GM18858 (cell line): ENCODE measurements around the gene SERP2.

Experiments
- ATAC-seq: cut with Tn5 transposase; IDR thresholded peaks from one replicate; pipeline ENCODE4 v1.9.1; 2021; ENCODE audit not compliant: unreplicated experiment

The SERP2 gene

GRCh38 chr13:44409595-44409994 lies 36.0 kb downstream of the SERP2 start:
- ATAC-seq = no peak

- no peak for ATAC-seq
Measured at GRCh38 chr13:44410328-44410859, 36.8 kb downstream of the SERP2 start.

GRCh38 chr13:44411841-44412240 lies 38.2 kb downstream of the SERP2 start:
- ATAC-seq = no peak

- ATAC-seq = no peak
Measured at GRCh38 chr13:44412346-44412935, 38.8 kb downstream of the SERP2 start.

GRCh38 chr13:44413095-44413494 lies 39.5 kb downstream of the SERP2 start:
- ATAC-seq = no peak

DNA sequence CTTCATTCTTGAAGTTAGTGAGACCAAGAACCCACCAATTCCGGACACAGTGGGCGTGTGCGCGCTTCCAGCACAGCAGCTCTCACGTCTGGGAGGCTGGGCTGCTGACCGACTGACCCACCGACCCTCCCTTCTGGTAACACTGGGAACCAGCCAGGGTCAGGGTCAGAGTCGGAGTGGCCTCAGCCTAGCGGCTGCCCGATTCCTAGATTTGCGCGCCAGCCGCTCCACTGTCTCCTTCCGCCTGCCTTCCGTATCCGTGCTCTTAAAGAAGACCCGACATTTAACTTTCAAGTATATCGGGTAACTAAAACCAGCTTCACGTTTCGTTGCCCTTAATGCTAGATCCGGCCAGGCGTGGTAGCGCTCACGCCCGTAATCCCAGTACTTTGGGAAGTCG lies 41.1 kb downstream of the SERP2 start:
- ATAC-seq = no peak

DNA sequence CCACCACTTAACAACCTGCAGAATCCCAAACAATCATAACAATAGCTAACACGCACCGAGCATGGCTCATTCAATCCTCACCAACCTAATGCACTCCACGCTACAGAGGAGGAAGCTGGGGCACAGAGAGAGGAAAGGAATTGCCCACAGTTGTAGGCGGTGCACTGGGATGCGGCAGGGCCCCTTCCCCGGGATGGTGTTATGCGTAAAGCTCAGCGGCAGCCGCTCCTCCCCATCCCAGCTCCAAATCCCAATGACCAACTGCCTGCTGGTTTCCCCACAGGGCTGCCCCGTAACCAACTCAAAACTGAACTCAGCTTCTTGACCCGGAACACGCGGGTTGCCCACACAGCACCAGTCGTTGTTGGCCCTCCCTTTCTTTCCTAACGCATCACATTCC lies 42.2 kb downstream of the SERP2 start:
- ATAC-seq = no peak

DNA sequence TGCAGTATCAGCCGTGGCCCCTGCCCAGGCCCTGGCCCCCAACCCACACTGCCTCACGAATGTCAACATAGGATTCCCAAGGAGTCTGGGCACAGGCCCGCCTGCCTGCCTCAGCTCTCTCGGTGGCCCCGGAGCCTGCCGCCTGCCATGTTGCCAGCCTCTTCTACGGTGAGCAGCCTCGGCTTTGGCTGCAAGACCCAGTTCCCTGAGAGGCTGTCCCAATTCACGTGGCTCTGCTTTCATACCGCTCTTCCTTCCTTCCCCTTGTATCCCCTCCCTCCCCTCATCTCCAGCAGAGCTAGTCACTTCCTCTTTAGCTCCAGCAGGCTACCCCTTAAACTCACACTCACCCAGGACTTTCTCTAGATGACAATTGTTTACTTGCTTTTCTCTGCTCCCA lies 42.7 kb downstream of the SERP2 start:
- no peak for ATAC-seq

GRCh38 chr13:44416744-44417143 lies 43.1 kb downstream of the SERP2 start:
- no peak for ATAC-seq

GRCh38 chr13:44417446-44417845 lies 43.8 kb downstream of the SERP2 start:
- no peak for ATAC-seq

DNA sequence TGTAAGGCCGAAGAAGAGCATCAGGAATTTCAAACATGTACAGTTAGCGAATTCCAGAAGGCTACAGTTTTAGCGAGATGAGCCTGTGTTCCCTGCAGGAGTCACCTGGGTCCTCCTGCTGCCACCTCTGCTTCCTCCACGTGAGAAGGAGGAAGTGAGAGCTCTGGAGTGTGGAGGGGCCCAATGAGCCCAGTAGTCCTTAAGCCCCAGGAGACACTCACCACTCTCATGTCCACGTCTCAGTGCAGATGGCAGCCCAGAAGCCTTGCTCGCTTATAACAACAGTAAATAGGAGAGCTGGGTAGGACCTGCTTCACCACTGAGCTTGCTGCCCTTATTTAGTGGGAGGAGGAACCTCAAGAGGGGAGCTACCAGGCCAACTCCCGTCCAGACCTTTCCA lies 44.3 kb downstream of the SERP2 start:
- ATAC-seq = no peak

- ATAC-seq = no peak
Measured at GRCh38 chr13:44420376-44421220, 47.0 kb downstream of the SERP2 start.

- ATAC-seq = no peak
Measured at GRCh38 chr13:44421853-44422525, 48.4 kb downstream of the SERP2 start.

DNA sequence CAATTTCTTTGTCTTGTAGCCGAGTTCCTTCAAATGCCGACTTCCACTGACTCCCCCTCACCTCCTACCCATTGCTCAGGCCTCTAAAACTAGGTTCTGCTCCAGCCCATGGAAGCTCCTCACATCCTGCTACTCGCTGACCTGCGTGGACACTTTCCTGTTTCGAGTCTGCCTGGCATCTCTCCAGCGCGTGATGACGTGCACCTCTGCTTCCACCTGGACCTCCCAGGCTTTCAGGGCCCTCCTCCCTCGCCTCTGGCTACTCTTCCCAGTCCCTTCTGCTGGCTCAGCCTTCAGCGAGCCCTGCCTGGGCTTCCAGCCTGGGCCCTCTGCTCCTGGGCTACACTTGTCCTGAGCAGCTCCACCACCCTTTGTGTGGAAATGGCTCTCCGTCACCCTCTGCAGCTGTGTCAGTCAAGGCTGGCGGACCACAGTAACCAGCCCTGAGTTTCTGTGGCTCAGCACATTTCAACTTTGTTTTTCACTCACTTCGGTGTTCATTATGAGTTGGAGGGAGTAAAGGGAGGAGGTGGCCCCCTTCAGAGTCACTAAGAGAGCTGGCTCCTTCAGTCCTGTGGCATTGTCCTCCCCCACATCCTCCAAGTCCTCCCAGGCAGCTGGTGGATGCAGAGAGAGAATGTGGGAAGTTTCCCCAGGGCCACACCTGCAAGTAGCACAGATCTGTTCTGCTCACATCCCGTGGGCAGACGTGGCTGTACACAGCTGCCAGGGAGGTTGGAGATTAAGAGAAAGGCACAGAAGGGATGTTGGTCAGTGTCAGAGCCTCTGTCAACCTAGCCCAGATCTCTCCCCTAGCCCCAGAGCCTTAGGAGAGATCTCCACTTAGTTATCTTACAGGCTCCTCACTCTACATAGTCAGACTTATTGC lies 49.4 kb downstream of the SERP2 start:
- ATAC-seq = no peak

DNA sequence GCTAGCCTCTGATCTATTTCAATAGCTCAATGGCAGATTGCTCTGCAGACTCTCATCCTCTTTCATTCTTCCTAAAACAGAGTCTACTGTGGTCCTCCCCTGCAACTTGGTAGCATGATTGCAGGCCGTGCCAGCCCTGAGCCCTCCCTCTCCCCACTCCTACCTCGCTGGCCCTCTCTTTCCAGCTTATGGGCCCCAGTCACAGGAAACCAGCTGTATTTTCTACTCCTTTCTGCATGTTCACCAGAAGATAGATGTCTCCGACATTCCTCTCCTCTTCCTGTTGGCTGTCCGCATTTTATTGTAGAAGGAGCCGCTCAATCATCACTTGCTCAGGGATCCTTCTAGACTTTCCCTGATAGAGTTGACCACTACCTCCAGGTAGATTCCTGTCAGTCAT lies 50.2 kb downstream of the SERP2 start:
- ATAC-seq = no peak

GRCh38 chr13:44425041-44425814 lies 51.6 kb downstream of the SERP2 start:
- no peak for ATAC-seq

DNA sequence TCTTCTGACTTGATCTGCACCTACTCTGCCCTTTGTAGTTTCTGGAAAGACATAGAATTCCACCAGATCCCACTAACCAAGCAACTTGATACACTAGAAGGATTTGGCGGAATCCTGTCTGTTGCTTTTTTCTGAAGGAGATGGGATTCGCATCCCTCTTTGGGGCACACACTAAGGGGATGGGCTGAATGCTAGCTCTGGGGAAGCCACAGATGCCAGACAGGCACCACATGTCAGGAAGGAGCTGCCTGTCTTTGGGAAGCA lies 52.1 kb downstream of the SERP2 start:
- ATAC-seq = no peak

GRCh38 chr13:44426461-44426860 lies 52.8 kb downstream of the SERP2 start:
- no peak for ATAC-seq

DNA sequence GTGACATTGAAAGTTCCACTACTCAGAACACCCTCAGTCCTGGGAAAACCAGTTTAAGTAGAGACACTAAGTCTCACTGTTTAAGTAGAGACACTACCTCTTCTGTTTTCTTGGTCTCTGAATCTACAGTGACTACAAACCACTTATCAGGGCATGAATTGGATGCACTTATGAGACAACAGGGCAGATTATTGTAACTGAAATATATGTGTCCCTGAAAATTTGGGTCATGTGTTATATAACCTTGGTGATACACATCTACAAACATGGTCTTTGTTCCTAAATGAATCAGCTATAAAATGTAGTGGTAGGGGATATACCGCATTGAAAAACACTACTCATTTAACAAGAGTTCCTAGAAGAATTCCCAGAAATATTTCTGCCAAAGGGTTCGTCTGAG lies 55.7 kb downstream of the SERP2 start:
- ATAC-seq = no peak

DNA sequence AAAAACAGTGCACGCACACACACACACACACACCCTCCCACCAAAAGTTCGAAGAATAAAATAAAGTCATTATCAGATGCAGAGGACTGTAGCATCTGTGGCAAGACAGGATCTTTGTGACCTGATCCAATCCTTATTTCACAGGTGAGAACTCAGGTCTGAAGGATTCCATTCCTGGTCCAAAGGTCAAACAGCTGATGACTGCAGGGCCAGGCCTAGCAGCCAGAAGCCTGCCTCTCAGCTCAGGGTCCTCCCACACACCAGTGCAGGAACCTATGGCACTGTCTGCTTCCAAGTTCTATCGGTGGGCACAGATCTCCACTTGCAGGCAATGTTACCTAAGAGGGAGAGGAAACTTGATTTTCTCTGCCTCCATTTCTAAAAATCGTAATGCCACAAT lies 57.5 kb downstream of the SERP2 start:
- no peak for ATAC-seq
